Measurements from ENCODE around the gene S100P. TPM values are rescaled to one million over a fixed set of nuclear protein-coding genes. Genes with fewer than 3 reads are reported as not detected.
"Not testable (repeated sequence)": the region's sequence is repeated elsewhere in the genome, so short reads cannot be mapped to it uniquely, and the experiment has no call there.

The S100P gene
- total RNA-seq, 2 experiments from 2014 or later = not detected

DNA sequence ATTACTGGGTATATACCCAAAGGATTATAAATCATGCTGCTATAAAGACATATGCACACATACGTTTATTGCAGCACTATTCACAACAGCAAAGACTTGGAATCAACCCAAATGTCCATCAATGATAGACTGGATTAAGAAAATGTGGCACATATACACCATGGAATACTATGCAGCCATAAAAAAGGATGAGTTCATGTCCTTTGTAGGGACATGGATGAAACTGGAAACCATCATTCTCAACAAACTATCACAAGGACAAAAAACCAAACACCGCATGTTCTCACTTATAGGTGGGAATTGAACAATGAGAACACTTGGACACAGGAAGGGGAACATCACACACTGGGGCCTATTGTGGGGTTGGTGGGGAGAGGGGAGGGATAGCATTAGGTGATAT lies 38.4 kb upstream of the S100P start:
- H2AFZ ChIP-seq (ENCODE audit: low read length); H3K36me3 ChIP-seq (ENCODE audit: insufficient read depth, low read length); H4K20me1 ChIP-seq (ENCODE audit: insufficient read depth, low read length); H3K4me3 ChIP-seq (ENCODE audit: low read depth, low read length, poor library complexity, severe bottlenecking); BruUV-seq (replicated peaks); CTCF ChIA-PET (ENCODE audit: unreplicated experiment); H3K9me3 ChIP-seq (ENCODE audit: low read length); H3K27ac ChIP-seq (ENCODE audit: low read depth, low read length, poor library complexity, severe bottlenecking); H3K4me2 ChIP-seq (ENCODE audit: low read length); DNase-seq (ENCODE audit: low spot score); H3K79me2 ChIP-seq (ENCODE audit: insufficient read depth, low read depth, low read length); intact Hi-C loops (cut with micrococcal nuclease; ENCODE audit: unreplicated experiment); H3K9me2 ChIP-seq (ENCODE audit: insufficient read depth, low read length); H3K4me1 ChIP-seq (ENCODE audit: insufficient read depth, low read length, poor library complexity, severe bottlenecking): not testable (repeated sequence)
- POLR2A ChIA-PET = interaction anchor here (0.8 kb wide), 1 partner anchor 96 kb away, joined by 3 read pairs; no protein-coding TSS in a partner anchor

DNA sequence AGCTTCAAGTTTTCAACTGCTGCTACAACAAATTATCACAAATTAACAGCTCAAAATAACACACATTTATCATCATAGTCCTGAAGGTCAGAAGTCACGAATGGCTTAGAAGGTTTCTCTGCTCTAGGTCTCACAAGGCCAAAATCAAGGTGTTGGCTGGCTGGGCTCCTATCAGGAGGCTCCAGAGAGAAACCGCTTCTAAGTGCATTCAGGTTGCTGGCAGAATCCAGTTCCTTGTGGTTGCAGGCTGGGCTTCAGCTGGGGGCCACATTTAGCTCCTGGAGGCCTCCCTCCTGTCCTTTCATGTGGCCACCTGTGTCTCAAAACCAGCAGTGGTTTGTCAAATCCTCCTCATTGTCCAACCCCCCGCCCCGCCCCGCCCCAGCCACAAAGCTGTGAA lies 37.8 kb upstream of the S100P start:
- TF ChIP-seq EZH2phosphoT487 (IDR thresholded peaks at IDR 0.05; ENCODE audit: borderline replicate concordance, low read depth, low read length) = no peak
- TF ChIP-seq, protein P1, sequence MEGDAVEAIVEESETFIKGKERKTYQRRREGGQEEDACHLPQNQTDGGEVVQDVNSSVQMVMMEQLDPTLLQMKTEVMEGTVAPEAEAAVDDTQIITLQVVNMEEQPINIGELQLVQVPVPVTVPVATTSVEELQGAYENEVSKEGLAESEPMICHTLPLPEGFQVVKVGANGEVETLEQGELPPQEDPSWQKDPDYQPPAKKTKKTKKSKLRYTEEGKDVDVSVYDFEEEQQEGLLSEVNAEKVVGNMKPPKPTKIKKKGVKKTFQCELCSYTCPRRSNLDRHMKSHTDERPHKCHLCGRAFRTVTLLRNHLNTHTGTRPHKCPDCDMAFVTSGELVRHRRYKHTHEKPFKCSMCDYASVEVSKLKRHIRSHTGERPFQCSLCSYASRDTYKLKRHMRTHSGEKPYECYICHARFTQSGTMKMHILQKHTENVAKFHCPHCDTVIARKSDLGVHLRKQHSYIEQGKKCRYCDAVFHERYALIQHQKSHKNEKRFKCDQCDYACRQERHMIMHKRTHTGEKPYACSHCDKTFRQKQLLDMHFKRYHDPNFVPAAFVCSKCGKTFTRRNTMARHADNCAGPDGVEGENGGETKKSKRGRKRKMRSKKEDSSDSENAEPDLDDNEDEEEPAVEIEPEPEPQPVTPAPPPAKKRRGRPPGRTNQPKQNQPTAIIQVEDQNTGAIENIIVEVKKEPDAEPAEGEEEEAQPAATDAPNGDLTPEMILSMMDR (conservative IDR thresholded peaks at IDR 0.05; ENCODE audit: low read length) = no peak
- no peak overlapping the region for H3K4me3 ChIP-seq (ENCODE audit: low read depth, low read length, poor library complexity, severe bottlenecking)
- no peaks in the 10 kb centered on the region for H3K9me3 ChIP-seq (ENCODE audit: low read length)
- H4K20me1 ChIP-seq (ENCODE audit: insufficient read depth, low read length) = no peaks in the 10 kb centered on the region
- H3K79me2 ChIP-seq (ENCODE audit: insufficient read depth, low read depth, low read length) = no peaks in the 10 kb centered on the region
- H3K27ac ChIP-seq (ENCODE audit: low read depth, low read length, poor library complexity, severe bottlenecking) = no peak overlapping the region
- intact Hi-C loops (cut with micrococcal nuclease; ENCODE audit: unreplicated experiment) = no loop called here
- H2AFZ ChIP-seq (ENCODE audit: low read length) = no peak overlapping the region
- no peak for DNase-seq (ENCODE audit: low spot score)
- no peaks in the 10 kb centered on the region for H3K9me2 ChIP-seq (ENCODE audit: insufficient read depth, low read length)
- no peak overlapping the region for H3K4me2 ChIP-seq (ENCODE audit: low read length)
- no TSS peak for BruUV-seq (replicated peaks)
- ChIA-PET POLR2A (interaction anchor here (0.5 to 0.9 kb wide), 3 partner anchors 15 to 96 kb away, joined by 3 to 5 read pairs (median 3); partner anchors contain the start of gene MRFAP1), CTCF (ENCODE audit: unreplicated experiment) (no interaction called here)
- H3K4me1 ChIP-seq (ENCODE audit: insufficient read depth, low read length, poor library complexity, severe bottlenecking) = no peaks in the 10 kb centered on the region
- no peaks in the 10 kb centered on the region for H3K36me3 ChIP-seq (ENCODE audit: insufficient read depth, low read length)

DNA sequence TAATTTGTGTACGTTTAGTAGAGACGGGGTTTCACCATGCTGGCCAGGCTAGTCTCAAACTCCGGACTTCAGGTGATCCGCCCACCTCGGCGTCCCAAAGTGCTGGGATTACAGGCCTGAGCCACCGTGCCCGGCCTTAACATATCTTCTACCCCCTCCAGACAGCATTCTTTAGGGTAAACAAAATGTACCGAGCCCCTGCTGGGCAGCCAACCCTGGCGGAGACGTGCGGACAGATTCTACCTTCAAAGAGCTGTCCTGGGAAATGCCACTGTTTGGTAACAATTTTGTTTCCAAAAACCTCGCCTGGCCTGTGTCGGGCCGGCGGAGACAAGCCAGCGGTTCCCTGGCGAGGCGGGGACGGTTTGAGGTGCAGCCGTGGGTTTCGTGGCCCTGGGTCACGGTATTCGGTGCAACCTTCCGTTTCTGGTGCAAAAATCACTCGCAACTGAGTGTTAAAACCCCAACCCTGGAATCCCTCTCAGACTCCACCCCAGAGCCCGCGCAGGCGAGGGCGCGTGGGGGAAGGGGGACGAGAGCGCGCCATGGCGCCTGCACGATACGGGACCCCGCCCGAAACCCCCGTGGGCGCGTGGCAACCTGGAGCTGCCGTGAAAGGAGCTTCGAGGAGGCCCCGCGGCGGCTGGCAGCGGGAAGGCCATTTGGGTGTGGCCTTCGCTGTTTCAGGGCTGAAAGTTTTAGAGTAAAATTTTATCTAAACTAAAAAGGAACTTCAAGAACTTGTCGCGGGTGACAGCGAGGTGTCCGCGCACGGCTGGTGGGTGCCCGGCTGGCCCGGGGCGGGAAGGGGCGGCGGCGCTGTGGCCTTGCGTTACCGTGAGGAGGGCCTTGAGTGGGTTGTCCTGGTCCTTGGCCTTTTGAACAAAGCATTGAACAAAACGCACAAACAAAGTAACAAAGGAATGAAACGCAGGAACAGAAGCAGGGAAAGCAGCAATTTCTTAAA lies 36.2 kb upstream of the S100P start:
- intact Hi-C loops (cut with micrococcal nuclease; ENCODE audit: unreplicated experiment) = no loop called here
- Histone ChIP-seq H3K4me2 (ENCODE audit: low read length) (no peak overlapping the region), H3K36me3 (ENCODE audit: insufficient read depth, low read length) (no peaks in the 10 kb centered on the region), H3K9me2 (ENCODE audit: insufficient read depth, low read length) (no peaks in the 10 kb centered on the region), H3K4me3 (ENCODE audit: low read depth, low read length, poor library complexity, severe bottlenecking) (no peak overlapping the region), H4K20me1 (ENCODE audit: insufficient read depth, low read length) (no peaks in the 10 kb centered on the region), H3K27ac (ENCODE audit: low read depth, low read length, poor library complexity, severe bottlenecking) (no peak overlapping the region), H2AFZ (ENCODE audit: low read length) (no peak overlapping the region), H3K9me3 (ENCODE audit: low read length) (no peaks in the 10 kb centered on the region), H3K4me1 (ENCODE audit: insufficient read depth, low read length, poor library complexity, severe bottlenecking) (no peaks in the 10 kb centered on the region), H3K79me2 (ENCODE audit: insufficient read depth, low read depth, low read length) (no peaks in the 10 kb centered on the region)
- CTCF ChIA-PET (ENCODE audit: unreplicated experiment) = no interaction called here
- no peak for DNase-seq (ENCODE audit: low spot score)
- TF ChIP-seq EZH2phosphoT487 (IDR thresholded peaks at IDR 0.05; ENCODE audit: borderline replicate concordance, low read depth, low read length) = no peak
- TF ChIP-seq, protein P1 (conservative IDR thresholded peaks at IDR 0.05; ENCODE audit: low read length) = no peak
- no TSS peak for BruUV-seq (replicated peaks)
- POLR2A ChIA-PET = interaction anchor here (0.7 kb wide), 1 partner anchor 15 kb away, joined by 3 read pairs; no protein-coding TSS in a partner anchor

Measured in OCI-LY7 (cell line).